Daoy (cell line): ENCODE measurements around the gene NHSL2. TPM values are rescaled to one million over a fixed set of nuclear protein-coding genes. Genes with fewer than 3 reads are reported as not detected.

ENCODE experiments used
- DNase-seq: peaks from one replicate; pipeline ENCODE4 v3.0.0-alpha.2; 2015; ENCODE audit warnings: low read depth
- total RNA-seq: library from RNA; depleted of rRNA; stranded (reverse); fragments of >200 nt; shearing (Covaris generic); gene quantifications from 2 replicates; pipeline ENCODE4 v1.2.3, GENCODE V29; 2014

NHSL2 gene
- total RNA-seq, 1 experiment from 2014 or later = 1.4 TPM

DNA sequence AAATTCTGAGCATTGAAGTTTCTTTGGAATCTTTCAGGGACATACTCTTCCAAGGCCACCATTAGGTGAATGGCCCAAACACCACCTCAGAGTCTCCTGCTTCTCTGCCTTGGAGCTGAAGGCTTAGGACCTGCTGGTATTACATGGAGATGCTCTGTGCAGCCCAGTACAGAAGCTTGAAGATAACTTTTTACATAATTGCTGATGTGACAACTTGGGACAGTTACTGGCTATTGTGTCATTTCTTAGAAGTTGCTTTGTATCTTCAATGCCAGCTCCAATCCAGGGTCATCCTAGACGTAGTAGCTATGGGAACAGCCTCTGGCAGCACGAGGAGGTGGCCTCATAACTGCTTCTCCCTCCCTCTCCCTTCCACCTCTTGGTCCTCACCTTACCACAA lies 160.6 kb downstream of the NHSL2 start:
- no peak for DNase-seq

GRCh38 chrX:72073633-72074032 lies 163.0 kb downstream of the NHSL2 start:
- no peak for DNase-seq

DNA sequence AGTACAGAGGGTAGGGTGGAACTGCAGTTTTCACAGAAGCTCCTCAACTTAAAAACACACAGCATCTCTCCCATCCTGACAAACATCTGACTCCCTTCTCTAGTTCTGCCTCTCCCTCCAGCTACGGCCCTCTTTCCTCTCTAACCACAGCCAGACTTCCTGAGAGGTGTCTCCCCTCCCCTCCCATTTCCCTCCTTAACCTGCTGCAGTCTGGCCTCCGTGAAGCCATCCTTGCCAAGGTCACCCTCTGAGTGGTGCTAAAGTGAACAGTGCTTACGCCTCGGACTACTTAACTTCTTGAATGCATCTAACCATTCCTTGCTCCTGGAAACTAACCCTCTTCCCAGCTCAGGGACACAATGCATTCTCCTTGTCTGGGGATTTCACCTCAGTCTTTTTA lies 167.8 kb downstream of the NHSL2 start:
- DNase-seq = no peak

DNA sequence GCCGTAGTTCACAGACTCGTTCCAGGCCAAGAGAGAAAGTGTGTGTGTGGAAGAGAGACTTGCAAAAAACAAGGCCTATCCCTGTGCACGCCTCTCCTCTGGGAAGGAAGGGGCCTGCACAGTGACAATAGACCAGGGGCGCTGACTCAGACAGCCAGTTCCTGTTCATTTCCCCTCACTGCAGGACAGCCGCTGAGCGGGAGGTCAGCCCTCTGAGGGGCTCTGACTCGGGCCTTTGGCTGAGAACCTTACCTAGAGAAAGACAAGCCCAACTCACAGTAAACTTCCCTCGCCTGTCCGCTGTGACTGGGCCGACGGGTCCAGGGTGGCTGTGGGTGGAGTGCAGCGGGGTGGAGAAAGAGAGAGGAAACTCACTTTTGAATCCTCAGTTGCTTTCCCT lies 169.0 kb downstream of the NHSL2 start:
- DNase-seq = peak; percentile 16

- DNase-seq = no peak
These were observed 169.5 kb downstream of the NHSL2 start for GRCh38 chrX:72080150-72080549.

DNA sequence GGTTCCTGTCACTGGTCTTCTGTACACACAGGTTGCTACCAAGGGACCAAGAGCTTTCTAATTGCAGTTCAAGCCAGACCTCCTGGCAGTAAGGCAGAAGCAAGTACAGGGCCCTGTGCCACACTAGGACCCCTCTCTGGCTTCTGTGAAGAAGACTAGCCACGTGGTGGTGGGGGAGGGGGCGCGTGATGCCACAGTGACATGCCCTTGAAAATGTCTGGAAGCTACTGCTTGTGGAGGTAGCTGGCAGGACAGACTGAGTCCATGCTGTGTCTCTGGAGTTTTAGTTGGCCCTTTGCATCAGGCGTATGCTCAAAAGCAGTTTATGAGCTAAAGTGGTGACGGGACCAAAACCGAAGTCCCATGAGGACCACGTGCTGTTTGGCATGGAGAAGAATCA lies 170.2 kb downstream of the NHSL2 start:
- no peak for DNase-seq

DNA sequence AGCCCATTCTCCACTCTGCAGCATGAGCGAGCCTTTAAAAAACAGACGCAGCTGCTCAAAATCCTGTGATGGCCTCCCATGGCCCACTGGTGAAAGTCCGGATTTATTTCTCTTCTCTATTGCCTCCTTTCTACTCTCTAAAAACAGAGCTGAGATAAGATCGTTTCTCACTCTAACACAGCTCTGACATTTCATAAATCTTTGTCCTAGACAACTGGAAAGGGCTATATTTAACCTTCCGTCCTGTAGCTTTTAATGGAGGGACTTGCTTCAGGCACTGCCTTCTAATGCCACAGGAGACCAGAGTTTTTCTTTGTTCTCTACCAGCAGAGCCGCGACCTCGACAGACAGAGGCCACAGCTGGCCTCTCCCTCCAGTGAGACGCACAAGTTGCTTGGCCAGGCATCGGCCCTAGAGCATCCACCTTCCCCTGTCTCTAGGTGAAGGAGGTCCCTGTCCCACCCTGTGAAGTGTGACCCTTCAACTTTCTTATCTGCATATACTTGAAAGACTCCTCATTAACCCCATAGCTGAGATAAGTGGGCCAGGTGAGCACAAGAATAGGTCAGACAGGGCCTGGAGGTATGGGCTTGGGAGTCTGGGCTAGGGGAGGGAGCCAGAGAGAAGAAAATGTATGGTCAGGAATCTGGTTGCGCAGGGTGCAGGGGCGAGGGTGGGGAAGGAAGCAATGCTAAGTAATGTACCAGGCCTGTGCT lies 171.1 kb downstream of the NHSL2 start:
- no peak for DNase-seq

DNA sequence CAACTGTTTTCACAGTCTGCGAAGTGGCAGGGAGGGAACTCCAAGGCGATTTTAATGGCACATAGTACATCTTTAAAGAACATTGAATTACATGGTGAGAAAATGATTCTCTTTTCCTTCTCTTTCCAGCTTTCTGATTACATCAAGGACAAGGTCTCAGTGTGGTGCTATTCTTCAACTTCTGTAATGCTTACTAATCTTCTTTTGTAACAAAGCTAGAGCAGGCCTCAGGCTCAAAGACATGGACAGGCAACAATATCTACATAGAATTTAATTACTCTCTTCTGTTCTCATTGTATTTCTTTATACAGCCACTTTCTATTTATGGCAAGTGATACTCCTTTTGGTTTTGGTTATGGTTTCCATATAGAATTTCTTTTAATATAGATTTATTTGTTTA lies 172.6 kb downstream of the NHSL2 start:
- DNase-seq = no peak

DNA sequence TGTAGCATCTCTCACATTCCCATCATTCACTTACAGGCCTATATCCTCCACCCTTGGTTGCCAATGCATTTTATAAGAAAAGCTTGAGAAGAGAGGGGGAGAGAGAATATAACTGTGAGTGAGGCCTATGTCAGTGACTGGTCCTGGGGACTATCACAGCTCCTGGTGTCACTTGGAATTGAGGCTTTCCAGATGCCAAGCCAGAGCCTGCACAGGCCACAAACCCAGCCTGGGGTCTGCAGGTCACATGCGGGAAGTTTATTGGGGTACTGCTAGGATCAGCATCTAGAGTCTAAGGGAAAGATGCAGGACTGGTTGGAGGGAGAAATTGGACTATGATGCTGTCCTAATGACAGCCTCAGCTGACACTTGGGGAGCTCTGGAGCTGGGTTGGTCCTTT lies 173.5 kb downstream of the NHSL2 start:
- no peak for DNase-seq

DNA sequence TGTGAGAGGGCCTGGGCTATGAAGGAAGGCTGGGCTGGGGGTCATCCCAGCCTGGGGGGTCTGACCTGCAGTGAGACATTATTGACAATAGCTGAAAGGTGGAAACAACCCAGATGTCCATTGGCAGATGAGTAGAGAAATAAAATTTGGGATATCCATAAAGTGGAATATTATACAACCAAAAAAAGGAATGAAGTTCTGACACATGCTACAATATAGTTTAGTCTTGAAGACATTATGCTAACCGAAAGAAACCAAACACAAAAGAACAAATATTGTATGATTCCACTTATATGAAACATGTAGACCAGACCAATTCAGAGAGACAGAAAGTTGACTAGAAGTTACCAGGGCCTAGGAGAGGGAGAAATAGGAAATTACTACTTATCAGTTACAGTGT lies 176.3 kb downstream of the NHSL2 start:
- no peak for DNase-seq

DNA sequence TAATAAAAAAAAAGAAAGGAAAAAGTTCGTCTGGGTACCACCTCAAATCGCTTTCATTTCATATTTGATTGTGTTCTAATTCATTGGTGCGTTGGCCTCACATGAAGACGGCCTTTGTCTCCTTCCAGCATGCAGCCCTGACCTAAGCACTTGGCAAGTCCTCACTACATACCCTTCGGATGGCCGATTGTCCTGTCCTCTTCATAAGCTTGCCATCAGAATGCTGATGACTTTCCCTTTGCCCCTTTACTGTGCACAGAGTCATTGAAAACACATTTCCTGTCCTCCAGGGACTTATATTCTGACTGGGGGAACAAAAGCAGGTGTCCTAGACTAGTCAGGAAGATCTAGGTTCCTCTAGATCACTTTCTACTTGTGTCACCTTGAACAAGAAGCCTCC lies 178.1 kb downstream of the NHSL2 start:
- DNase-seq = no peak

GRCh38 chrX:72089254-72089653 lies 178.6 kb downstream of the NHSL2 start:
- no peak for DNase-seq

GRCh38 chrX:72094894-72095293 lies 184.2 kb downstream of the NHSL2 start:
- DNase-seq = no peak

GRCh38 chrX:72095370-72095769 lies 184.7 kb downstream of the NHSL2 start:
- DNase-seq = no peak

GRCh38 chrX:72097098-72097497 lies 186.5 kb downstream of the NHSL2 start:
- no peak for DNase-seq

DNA sequence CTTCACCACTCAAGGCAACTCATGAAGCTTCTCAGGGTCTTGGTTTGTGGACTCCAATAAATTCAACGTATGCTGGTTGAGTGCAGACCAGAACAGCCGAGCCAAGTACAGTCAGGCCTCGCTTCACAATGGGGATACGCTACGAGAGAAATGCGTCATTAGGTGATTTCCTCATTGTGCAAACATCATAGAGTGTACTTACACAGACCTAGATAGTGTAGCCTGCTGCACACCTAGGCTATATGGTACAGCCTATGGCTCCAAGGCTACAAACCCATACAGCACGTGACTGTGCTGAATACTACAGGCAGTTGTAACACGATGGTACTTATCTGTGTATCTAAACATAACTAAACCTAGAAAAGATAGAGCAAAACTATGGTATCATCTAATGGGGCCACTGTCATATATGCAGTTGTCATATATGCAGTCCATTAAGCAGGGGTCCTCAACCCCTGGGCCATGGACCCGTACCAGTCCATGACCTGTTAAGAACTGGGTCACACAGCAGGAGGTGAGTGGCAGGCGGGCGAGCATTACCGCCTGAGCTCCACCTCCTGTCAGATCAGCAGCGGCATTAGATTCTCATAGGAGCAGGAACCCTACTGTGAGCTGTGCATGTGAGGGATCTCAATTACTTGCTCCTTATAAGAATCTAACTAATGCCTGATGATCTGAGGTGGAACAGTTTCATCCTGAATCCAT lies 189.6 kb downstream of the NHSL2 start:
- no peak for DNase-seq

GRCh38 chrX:72100824-72101351 lies 190.2 kb downstream of the NHSL2 start:
- no peak for DNase-seq

GRCh38 chrX:72101597-72102037 lies 191.0 kb downstream of the NHSL2 start:
- no peak for DNase-seq

- no peak for DNase-seq
These were observed 191.5 kb downstream of the NHSL2 start for GRCh38 chrX:72102126-72102525.

DNA sequence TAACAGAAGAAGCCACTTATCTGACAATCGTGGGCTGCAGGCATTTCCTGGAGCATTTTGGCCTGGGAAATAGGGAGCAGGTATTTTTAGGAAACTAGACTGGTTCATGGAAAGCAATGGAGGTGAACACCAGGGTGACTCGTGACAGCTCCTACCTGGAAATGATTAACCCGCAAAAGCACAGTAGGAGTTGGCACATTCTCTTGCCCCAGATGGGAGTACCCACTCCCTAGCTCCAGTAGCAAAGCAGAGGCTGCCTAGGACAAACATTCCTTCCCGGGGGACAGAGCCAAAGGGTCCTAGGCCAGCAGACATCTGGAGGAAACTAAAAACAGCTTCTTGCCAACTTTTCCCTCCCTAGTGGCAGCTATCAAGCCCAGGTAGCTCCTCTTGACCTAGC lies 192.1 kb downstream of the NHSL2 start:
- no peak for DNase-seq

DNA sequence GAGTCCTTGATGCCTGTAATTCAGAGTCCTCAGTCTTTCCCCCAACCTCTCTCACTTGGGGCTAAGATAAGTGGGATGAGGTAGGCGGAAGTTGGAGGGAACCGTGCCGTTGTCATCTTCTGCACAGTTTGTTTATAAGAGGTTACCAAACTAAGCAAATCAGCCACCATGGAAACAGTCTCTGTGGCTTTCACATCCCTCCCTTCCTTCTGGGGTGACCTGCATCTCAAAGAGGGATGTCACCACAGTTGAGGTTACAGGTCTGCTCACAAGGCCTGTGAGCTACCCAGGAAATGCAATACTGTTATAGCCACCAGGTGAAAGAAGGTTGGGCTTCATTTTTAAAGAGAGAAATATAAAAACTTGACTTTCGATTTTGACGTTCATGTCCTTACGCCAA lies 194.8 kb downstream of the NHSL2 start:
- no peak for DNase-seq

DNA sequence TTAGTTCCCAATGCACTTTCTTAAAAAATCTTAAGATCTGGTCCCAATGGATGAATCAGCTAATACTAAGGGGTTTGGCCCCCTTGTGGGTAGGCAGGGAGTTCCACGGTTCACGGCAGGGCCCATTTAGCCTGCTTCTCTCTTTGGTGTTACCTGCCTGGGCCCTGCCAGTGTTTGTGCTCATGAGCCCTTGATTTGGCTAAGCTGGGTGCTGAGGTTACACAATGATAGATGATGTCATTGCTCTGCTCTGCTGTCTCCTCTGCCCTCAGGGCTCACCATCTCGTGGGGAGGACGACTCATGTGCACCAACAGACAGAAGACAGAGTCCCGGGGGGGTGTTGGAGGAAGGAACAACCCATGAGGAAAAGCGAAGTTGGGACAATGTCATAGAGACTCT lies 196.7 kb downstream of the NHSL2 start:
- peak; percentile 27 for DNase-seq

- DNase-seq = no peak
These were observed 197.4 kb downstream of the NHSL2 start for GRCh38 chrX:72107841-72108595.
